AG04450 (cell line): ENCODE measurements around the gene SLC6A2. TPM values are rescaled to one million over a fixed set of nuclear protein-coding genes. Genes with fewer than 3 reads are reported as not detected.

ENCODE experiments used
- polyA plus RNA-seq: library from polyadenylated mRNA; depleted of rRNA; stranded (reverse); fragments of >200 nt; gene quantifications from 2 replicates; pipeline ENCODE4 v1.2.3, GENCODE V29; 2011; rRNA removed

The SLC6A2 gene
- polyA plus RNA-seq, 1 experiment, result not detected

Other genes with a start within 250 kb of the SLC6A2 start
- gene MMP2, start 176.8 kb upstream of the SLC6A2 start, polyA plus RNA-seq, result 1,281 and 1,465 TPM in 2 replicates
- gene LPCAT2, start 146.9 kb upstream of the SLC6A2 start, polyA plus RNA-seq, result 10.5 and 20.6 TPM in 2 replicates
- 0.14 TPM in 1 of 2 replicates, not detected in the other for gene CAPNS2, start 89.3 kb upstream of the SLC6A2 start, polyA plus RNA-seq
- 1.1 and 1.4 TPM in 2 replicates for gene CES1, start 177.1 kb downstream of the SLC6A2 start, polyA plus RNA-seq
- not detected in 2 replicates for gene CES5A, start 219.4 kb downstream of the SLC6A2 start, polyA plus RNA-seq